ENCODE results near the gene NSMCE1. TPM values are rescaled to one million over a fixed set of nuclear protein-coding genes. Genes with fewer than 3 reads are reported as not detected.

The NSMCE1 gene
- total and polyA plus RNA-seq, 2 of the 4 experiments (the other 2 are of a cell fraction), result 47.5 to 120 TPM

DNA sequence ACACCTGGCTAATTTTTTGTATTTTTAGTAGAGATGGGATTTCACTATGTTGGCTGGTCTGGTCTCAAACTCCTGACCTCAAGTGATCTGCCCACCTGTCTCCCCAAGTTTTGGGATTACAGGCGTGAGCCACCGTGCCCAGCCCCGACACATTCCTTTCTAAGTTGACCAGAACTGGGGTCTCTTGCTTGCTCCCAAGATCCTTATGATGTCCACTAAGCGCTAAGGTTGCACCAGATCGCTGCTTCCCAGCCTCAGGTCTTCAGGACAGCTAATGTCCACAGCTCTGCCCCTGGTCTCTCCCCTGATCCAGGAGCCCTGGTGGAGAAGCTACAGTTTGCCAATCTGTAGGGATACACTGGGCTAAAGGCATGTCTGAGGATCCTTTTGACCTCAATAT lies 29.5 kb downstream of the NSMCE1 start:
- ATAC-seq (ENCODE audit: low read depth) (no peak), DNase-seq (no peak)
- Histone ChIP-seq H3K14ac (replicated peaks; ENCODE audit: low read depth, low read length) (peak overlapping the region; percentile 15; the same call in 1 of the 2 replicates), H3K4me1 (ENCODE audit: control insufficient read depth, insufficient read depth, low read length) (peaks cover 39% of the 10 kb centered on the region), H3K4me3 (ENCODE audit: insufficient read depth, low read depth, low read length) (no peak overlapping the region), H3K18ac (ENCODE audit: low read depth, low read length) (peak overlapping the region; percentile 55; the same call in 1 of the 2 replicates), H2BK5ac (ENCODE audit: low read depth, low read length, poor library complexity, severe bottlenecking) (peak overlapping the region; percentile 49), H3K79me1 (ENCODE audit: low read depth in 1 of 2, low read length in 2 of 2) (peaks cover 22 to 77% of the 10 kb centered on the region in 2 experiments), H3K27ac (ENCODE audit: insufficient read depth, low read length) (no peak overlapping the region), H3K4ac (ENCODE audit: low read depth, low read length) (peak overlapping the region; percentile 100; the same call in 1 of the 2 replicates), H3K4me2 (ENCODE audit: low read depth, low read length) (no peak overlapping the region), H3K56ac (ENCODE audit: extremely low read depth, insufficient read depth, low read length) (no peak overlapping the region), H3K23ac (ENCODE audit: low read depth, low read length) (0 out of 2 replicates have a peak overlapping the region, but pooled peaks have one; percentile 18), H4K20me1 (ENCODE audit: insufficient read depth, low read length) (no peaks in the 10 kb centered on the region; the same call in 1 of the 2 replicates), H2AFZ (replicated peaks; ENCODE audit: low read length, poor library complexity) (no peak overlapping the region), H2AK9ac (replicated peaks; ENCODE audit: low read depth, low read length, poor library complexity) (no peak overlapping the region), H3K9me3 (ENCODE audit: control insufficient read depth, insufficient read depth, low read length) (no peaks in the 10 kb centered on the region), H4K91ac (ENCODE audit: insufficient read depth, low read depth, low read length) (peak overlapping the region; percentile 86), H2BK120ac (ENCODE audit: low read depth, low read length) (peak overlapping the region; percentile 99), H2BK15ac (ENCODE audit: low read depth, low read length) (peak overlapping the region; percentile 82), H4K5ac (ENCODE audit: low read depth, low read length) (0 out of 2 replicates have a peak overlapping the region, but pooled peaks have one; percentile 5), H3K27me3 (ENCODE audit: control insufficient read depth, insufficient read depth, low read length) (no peaks in the 10 kb centered on the region), H3K36me3 (ENCODE audit: control insufficient read depth, insufficient read depth, low read length) (peaks cover 2% of the 10 kb centered on the region; the same call in 1 of the 2 replicates), H2BK20ac (ENCODE audit: low read depth, low read length) (peak overlapping the region; percentile 99; the same call in 1 of the 2 replicates), H3K9ac (ENCODE audit: low read depth, low read length) (no peak overlapping the region), H3K9me1 (ENCODE audit: insufficient read depth, low read length) (peaks cover 40% of the 10 kb centered on the region), H2AK5ac (ENCODE audit: low read depth, low read length) (peak overlapping the region; percentile 79), H4K8ac (ENCODE audit: low read depth in 2 of 2, low read length in 2 of 2) (peak overlapping the region; percentile 56 to 61; a peak in 3 of 4 replicates)
- POLR2A ChIA-PET (ENCODE audit: unreplicated experiment), result interaction anchor here (0.6 kb wide), 1 partner anchor 11 kb away, joined by 5 read pairs; no protein-coding TSS in a partner anchor
- WGBS, 2 experiments (ENCODE audit: extremely low coverage in 2 of 2, insufficient read length in 1 of 2), result 100% methylated on average over 3 of the region's 5 CpGs; no CpG with 5 or more reads in 1 of the 2 experiments
- TF ChIP-seq BHLHE40 (IDR thresholded peaks at IDR 0.05; ENCODE audit: low read depth, low read length) (no peak), RAD21 (IDR thresholded peaks at IDR 0.05; ENCODE audit: low read length) (no peak), MAFK (IDR thresholded peaks at IDR 0.05; ENCODE audit: low read depth, low read length) (no peak), POLR2A (IDR thresholded peaks at IDR 0.05; ENCODE audit: low read depth, low read length) (no peak), NFE2L2 (IDR thresholded peaks at IDR 0.05; ENCODE audit: low read depth, low read length) (no peak), CHD1 (IDR thresholded peaks at IDR 0.05; ENCODE audit: low read depth, low read length) (no peak), FOS (IDR thresholded peaks at IDR 0.05; ENCODE audit: low read depth, low read length) (no peak), RFX5 (IDR thresholded peaks at IDR 0.05; ENCODE audit: low read depth, low read length) (no peak), RCOR1 (IDR thresholded peaks at IDR 0.05; ENCODE audit: insufficient replicate concordance, low read length) (no peak)
- TF ChIP-seq, protein P1, sequence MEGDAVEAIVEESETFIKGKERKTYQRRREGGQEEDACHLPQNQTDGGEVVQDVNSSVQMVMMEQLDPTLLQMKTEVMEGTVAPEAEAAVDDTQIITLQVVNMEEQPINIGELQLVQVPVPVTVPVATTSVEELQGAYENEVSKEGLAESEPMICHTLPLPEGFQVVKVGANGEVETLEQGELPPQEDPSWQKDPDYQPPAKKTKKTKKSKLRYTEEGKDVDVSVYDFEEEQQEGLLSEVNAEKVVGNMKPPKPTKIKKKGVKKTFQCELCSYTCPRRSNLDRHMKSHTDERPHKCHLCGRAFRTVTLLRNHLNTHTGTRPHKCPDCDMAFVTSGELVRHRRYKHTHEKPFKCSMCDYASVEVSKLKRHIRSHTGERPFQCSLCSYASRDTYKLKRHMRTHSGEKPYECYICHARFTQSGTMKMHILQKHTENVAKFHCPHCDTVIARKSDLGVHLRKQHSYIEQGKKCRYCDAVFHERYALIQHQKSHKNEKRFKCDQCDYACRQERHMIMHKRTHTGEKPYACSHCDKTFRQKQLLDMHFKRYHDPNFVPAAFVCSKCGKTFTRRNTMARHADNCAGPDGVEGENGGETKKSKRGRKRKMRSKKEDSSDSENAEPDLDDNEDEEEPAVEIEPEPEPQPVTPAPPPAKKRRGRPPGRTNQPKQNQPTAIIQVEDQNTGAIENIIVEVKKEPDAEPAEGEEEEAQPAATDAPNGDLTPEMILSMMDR (conservative IDR thresholded peaks at IDR 0.05; ENCODE audit: low read depth, low read length), result no peak
- TF ChIP-seq, protein P2, sequence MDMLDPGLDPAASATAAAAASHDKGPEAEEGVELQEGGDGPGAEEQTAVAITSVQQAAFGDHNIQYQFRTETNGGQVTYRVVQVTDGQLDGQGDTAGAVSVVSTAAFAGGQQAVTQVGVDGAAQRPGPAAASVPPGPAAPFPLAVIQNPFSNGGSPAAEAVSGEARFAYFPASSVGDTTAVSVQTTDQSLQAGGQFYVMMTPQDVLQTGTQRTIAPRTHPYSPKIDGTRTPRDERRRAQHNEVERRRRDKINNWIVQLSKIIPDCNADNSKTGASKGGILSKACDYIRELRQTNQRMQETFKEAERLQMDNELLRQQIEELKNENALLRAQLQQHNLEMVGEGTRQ (IDR thresholded peaks at IDR 0.05; ENCODE audit: low read depth, low read length), result no peak
- TF ChIP-seq, protein P3, sequence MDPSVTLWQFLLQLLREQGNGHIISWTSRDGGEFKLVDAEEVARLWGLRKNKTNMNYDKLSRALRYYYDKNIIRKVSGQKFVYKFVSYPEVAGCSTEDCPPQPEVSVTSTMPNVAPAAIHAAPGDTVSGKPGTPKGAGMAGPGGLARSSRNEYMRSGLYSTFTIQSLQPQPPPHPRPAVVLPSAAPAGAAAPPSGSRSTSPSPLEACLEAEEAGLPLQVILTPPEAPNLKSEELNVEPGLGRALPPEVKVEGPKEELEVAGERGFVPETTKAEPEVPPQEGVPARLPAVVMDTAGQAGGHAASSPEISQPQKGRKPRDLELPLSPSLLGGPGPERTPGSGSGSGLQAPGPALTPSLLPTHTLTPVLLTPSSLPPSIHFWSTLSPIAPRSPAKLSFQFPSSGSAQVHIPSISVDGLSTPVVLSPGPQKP (IDR thresholded peaks at IDR 0.05; ENCODE audit: borderline replicate concordance, low read depth, low read length), result no peak
- in situ Hi-C loops (cut with MboI; ENCODE audit: low sequenced_read_pairs), result no loop called here
- CTCF ChIA-PET, result no interaction called here
- intact Hi-C loops (cut with micrococcal nuclease), result no loop called here
- no TSS peak for BruUV-seq (replicated peaks)
- dilution Hi-C loops (cut with HindIII; ENCODE audit: low sequenced_read_pairs, unreplicated experiment), result no loop called here
